Amniotic stem cell (primary cell): ENCODE results near the gene EXTL1.

Experiments
- DNase-seq: peaks from one replicate; lab custom pipeline; 2025; lab: John Stamatoyannopoulos, UW

EXTL1 gene

DNA sequence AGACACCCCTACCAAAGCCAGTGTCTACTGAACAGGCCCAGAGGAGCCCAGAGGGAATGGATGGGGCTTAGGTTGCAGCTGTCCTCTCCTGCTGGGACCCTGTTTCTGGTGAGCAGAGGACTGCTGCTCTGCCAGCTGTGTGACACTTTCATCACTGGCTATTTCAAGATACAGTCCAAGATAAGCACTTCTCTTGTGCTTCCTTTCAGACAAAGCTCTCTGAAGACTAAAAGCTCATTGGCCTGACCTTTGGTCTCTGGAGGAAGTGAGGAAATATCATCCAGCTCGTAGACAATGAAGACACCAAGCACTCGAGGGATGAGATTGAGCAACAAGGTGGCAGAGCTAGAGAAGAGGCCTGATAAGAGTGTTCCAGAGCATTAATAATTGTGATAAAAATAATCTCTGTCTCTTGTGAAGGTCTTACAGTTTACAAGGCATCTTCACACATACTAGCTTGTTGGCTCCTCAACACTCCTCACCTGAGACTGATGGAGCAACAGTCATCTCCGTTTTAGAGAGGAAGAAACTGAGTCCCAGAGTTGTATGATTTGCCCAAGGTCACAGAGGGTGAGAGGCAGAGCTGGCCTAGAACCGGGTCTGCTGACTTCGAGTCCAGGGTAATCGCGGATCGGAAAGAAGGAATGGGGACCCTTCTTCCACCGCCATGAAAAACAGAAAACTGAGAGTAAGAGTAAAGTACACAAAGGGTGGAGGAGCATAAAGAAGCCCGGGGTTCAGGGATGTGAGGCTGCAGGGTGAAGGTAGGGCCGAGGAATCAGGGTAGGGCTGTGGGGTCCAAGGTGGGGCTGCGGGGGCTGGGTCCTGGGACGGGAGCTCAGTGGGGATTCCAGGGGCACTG is 24.4 kb upstream of the EXTL1 start:
- DNase-seq: no peak

GRCh38 chr1:25997828-25998761 is 23.5 kb upstream of the EXTL1 start, which contains the start of gene PAFAH2:
Gene PAFAH2, minus strand, starts transcription at chr1:25998063. Its CDS starts 7,247 bp downstream, at chr1:25990816.
- peak; percentile 96 for DNase-seq

- no peak for DNase-seq
These were observed 22.4 kb upstream of the EXTL1 start for GRCh38 chr1:25999041-25999800.

DNA sequence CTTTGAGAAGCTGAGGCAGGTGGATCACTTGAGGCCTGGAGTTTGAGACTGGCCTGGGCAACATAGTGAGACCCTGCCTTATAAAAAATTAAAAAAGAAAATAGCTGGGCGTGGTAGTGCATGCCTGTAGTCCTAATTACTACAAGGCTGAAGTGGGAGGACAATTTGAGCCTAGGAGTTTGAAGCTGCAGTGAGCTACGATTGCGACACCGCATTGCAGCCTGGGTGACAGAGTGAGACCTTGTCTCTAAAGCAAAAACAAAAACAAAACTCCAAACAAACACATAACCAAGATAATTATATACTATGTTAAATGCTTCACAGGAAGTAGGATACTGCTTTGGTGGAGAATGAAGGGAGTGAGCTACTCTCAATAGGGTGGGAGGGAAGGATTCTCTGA is 18.3 kb upstream of the EXTL1 start:
- DNase-seq: no peak

GRCh38 chr1:26003756-26004155 is 17.8 kb upstream of the EXTL1 start:
- no peak for DNase-seq

DNA sequence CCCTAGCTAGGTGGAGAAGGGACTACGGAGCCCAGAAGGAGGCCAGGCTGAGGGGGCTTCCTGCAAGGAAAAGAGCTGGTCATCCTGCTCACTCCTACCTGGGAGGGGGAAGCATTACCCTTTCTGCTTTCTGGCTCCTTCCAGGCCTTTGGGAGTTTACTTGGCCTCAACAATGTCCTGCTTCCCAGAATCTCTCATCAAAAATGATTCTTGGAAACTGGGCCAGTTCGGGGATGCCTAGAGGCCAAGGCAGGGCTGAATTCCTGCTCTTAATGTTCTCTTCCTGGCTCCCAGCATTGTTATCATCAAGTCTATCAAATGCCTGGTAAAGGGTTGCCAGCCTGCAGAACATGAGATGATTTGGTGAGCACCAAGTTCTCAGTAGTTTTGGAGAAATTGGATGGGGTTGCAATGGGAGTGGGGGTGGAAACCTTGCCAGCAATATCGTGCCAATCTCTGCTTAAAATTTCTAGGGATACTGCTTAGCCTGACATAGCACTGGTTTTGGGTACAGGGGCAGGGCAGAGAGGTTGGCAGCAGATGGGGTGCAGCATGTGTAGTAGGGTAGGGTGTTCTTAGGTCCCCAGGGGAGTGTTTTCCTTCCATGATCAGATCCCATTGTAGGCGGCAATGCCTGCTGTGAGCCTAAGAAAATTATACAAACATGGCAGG is 16.0 kb upstream of the EXTL1 start:
- no peak for DNase-seq

- DNase-seq: no peak
These were observed 14.9 kb upstream of the EXTL1 start for GRCh38 chr1:26006710-26007109.

DNA sequence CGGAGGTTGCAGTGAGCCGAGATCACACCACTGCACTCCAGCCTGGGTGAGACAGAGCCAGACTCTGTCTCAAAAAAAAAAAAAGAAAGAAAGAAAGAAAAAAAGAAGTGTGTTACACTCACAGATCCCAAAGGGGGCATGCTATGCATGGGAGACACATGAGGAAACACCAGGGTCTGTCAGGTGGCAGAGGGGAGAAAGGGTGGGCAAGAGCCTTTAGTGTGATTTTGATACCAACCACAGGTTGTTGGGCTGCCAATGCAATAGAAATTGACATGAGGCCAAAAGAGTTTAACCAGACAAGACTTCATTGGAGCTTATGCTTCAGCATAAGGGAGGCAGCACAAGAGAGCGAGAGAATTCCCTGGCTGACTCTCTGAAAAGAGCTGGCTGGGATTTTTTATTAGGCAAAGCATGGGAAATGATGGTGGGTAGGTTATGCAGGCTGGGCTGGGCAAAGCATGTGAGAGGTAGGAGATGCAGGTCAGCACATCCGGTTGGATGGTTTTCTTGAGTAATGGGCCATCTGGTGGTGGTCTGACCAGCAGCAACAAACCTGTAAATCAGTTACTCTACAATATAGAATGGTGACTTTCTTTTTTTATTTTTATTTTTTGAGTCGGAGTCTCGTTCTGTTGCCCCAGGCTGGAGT is 11.7 kb upstream of the EXTL1 start:
- DNase-seq: no peak

GRCh38 chr1:26010825-26011224 is 10.8 kb upstream of the EXTL1 start:
- no peak for DNase-seq

DNA sequence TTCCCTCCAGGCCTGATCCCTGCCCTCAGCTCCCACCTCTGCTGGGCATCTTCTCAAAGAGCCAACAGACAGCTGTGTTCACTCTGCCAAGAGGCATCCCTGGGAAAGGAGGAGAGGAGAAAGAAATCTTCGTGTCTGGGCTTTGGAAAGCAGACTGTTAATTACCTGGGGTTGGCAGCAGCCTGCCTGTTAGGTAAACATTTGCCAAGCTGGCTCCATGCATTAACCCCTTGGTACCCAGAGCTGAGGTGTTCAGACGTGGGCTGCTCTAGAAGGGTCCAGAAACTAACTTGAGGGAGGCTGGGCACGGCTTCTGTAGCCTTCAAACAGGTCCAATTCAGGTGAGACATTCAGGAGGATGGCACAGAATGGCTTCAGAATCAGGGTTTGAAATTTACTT is 8.7 kb upstream of the EXTL1 start:
- no peak for DNase-seq

- no peak for DNase-seq
These were observed 7.4 kb upstream of the EXTL1 start for GRCh38 chr1:26014179-26014578.

DNA sequence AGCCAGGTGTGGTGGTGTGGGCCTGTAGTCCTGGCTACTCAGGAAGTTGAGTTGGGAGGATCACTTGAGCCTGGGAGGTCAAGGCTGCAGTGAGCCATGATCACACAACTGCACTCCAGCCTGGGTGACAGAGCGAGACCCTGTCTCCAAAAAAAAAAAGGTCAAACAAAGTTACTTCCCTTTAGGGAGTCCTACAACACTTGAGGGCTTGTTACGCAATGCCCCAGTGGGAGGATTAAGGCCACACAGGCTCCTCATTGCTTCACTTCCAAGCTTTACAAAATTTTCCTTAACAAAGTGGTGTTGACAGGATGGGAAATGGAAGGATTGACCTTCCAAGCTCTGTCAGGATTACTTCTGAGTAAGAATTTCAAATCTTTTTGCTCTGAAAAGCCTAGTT is 6.2 kb upstream of the EXTL1 start:
- DNase-seq: no peak

DNA sequence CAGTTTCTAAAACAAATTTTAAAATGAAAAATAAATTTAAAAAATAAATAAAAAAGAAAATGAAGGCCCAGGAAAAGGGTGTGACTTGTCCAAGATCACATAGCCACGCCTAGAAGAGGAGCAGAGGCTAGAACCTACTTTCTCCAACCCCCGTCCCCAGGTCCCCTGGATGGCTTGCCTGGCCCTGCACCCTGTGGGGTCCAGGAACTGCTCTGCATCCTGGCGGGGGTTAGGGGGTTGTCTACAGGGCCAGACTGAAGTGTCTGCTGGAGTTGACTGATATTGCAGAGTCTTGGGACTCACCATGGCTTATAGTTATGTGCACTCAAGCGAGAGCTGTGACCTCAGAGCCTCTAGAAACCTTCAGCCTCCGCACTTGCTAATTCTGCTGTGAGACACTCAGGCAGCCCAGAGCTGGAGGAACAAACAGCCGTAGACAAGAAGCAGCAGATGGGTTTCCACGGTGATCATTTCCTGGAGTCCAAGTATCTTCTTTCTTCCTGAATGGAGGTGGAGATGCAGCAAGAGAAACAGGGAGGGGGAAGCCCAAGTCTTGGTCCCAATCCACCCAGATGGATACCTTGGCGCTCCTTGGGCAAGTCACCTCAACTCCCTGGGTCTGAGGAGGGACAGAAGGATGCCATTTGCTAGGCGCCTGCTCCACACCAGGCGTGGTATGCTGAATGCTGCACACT is 5.2 kb upstream of the EXTL1 start:
- no peak for DNase-seq

GRCh38 chr1:26016953-26017545 is 4.5 kb upstream of the EXTL1 start:
- no peak for DNase-seq

DNA sequence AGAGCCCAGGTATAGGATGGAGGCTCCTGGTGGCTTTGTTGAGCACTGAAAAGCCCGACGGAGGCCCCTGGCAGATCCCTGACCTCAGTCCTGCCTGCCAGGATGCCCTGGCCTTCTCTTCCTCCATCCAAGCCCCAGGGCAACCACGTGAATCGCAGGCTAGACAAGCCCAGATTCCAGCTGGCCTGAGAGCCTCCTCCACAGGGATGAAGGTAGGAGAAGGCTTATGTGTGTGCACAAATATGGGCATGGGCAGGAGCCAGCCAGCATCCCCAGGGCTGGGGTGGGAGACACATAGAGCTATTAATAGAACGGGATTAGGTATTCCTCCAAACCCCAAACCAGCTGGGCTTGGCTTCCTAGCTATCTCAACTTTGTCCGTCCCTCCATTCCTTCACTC is 4.0 kb upstream of the EXTL1 start:
- no peak for DNase-seq

GRCh38 chr1:26019641-26020315 is 1.8 kb upstream of the EXTL1 start:
- no peak for DNase-seq

DNA sequence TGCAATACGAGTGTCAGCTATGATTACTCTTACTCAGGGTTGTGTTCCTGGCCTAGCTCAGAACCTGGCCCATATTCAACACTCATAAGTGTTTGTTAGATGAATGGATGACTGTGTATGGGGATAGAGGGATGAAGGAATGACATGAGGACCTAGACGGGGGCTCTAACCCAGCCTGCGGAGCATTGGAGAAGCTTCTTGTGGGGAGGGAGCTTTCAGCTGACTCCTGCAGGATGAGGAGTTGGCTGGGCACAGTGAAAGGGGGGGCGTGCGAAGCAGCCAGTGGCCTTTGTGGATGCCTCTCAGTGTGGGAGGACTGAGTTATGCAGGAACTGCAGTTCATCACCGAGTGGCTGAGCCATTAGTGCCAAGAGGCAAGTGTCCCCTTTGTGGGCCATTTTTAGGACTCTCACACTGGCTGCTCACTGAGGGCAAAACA is 1.2 kb upstream of the EXTL1 start:
- DNase-seq: no peak

DNA sequence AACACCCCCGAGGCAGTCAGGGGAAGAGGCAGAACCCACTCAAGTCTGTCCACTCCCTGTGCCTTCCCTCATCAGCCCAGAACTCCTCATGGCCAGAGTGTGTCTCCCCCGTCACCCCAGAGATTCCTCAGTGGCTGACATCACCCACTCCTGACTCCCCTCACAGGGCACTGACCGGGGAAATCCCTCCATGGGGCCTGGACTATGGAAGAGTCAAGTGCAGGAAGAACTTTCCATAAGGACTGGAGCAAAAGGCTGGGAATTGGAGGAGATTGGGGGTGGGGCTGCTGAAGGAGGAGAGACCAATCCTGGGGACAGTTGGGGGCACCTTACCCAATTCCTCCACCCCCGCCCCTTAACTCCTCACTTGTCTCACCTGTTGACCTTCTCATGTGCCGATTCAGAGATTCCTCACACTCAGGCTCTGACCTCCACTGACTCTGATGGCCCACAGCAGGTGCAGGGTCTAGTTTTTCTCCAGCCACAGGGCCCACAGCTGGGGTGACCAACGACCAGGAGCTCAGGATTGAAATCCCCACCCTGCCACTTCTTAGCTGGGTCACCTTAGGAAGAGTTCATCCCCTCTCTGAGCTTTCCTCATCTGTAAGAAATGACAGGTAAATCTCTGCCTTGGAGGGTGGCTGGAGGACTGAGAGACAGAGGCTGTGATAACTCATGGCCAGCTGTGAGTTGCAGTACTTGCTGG is 481 bp upstream of the EXTL1 start:
- no peak for DNase-seq

DNA sequence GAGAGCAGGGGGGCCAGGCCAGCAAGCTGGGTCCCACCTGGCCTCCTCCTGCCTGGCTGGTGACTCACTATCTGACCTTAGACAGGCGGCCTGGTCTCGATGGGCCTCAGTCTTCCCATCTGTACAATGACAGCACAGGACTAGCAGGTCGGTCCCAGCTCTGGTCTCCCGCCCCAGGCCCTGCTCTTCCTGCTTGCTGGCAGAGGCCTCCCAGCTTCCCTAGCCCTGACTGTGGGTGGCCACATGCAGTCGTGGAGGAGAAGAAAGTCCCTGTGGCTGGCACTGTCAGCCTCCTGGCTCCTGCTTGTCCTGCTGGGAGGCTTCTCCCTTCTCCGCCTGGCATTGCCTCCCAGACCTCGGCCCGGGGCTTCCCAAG is 817 bp downstream of the EXTL1 start:
- DNase-seq: no peak
